HG03108 (cell line): ENCODE results near the gene NRARP.
"Not testable (repeated sequence)": the region's sequence is repeated elsewhere in the genome, so short reads cannot be mapped to it uniquely, and the experiment has no call there.

Source experiments
- ATAC-seq: cut with Tn5 transposase; IDR thresholded peaks from one replicate; pipeline ENCODE4 v1.9.1; 2021; ENCODE audit warnings: moderate library complexity; ENCODE audit not compliant: unreplicated experiment

NRARP gene, protein sequence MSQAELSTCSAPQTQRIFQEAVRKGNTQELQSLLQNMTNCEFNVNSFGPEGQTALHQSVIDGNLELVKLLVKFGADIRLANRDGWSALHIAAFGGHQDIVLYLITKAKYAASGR

DNA sequence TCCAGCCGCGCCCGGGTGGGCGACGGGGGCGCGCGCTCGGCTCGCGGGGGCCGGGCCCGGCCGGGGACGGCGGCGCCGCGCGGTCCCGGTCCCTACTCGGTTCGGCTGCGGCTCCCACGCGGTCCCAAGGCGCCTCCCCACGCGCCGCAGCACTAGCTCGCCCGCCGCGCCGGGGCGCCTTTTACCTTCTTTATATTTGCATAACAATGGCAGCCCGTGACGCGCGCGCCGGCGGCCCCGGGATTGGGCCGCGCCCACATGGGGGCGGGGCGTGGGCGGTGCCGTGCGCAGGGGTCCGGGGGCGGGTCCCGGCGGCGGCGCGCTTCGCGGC is at the start of gene NRARP:
Gene NRARP, minus strand, starts transcription at position 154 of the 331 bp plus-strand sequence. CDS start 343 bp downstream, outside the sequence.
- ATAC-seq, result peak; percentile 65

DNA sequence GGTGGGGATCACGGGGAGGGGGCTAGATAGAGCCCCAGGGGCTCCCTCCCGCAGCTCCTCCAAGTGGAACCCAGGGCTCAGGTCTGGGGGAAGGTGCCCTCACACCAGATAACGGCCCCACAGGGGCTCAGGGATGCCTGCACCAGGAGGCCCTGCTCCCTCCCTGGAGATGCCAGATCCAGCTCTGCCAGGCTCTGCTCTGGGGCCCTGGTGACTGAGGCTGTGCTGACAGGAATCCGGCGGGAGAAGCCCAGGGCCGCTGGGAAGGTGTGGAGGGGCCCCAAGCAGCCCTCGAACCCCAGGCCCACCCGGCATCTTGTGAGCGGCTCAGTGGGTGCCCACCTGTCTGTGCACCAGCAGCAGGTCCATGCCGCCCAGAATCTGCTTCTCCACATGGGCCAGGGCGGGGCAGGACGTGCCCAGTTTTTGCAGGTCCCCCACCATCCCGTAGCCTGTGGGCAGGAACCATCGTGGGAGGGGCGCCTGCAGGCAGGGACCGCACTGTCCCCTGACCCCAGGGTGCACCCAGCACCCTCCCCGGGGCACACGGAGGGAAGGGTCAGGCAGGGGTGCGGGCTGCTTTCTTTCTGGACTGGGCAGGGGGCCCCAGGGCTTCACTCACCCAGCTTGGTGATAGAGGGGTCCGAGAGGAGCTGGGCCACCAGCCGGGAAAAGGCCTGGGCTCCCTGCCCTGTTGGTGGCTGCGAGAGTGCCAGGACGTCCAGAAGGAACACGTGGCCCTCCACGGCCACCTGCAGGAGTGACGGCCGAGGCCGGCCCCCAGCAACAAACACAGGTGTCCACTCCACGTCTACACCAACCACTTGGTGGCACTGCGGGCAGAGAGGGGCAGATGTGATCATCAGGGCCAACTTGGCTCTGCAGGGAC is 48.9 kb upstream of the NRARP start:
- no peak for ATAC-seq

DNA sequence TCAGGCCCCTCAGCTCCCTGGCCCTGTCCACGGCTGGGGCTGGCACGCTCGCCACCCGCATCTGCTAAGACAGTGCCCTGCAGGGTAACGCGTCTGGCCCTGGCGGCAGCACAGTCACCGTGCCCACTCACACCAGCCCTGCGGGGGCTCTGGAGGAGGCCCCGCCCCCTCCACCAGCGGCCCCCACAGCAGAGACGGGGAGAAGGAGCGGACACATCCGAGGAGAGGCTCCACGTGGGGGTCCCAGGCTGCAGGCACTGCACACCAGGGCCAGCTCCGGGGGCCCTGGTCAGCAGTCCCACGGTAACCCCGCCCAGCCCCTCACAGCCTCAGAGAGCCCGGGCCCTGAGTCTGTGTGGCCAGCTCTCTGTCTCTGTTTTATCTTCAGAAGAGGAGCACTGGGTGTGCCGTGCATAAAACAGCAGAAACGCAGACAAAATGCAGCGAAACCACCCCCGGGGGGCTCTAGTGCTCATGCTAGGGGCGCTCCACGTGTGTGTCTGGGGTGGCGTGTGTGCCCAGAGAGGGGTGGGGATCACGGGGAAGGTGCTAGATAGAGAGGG is 47.5 kb upstream of the NRARP start:
- ATAC-seq, result no peak

DNA sequence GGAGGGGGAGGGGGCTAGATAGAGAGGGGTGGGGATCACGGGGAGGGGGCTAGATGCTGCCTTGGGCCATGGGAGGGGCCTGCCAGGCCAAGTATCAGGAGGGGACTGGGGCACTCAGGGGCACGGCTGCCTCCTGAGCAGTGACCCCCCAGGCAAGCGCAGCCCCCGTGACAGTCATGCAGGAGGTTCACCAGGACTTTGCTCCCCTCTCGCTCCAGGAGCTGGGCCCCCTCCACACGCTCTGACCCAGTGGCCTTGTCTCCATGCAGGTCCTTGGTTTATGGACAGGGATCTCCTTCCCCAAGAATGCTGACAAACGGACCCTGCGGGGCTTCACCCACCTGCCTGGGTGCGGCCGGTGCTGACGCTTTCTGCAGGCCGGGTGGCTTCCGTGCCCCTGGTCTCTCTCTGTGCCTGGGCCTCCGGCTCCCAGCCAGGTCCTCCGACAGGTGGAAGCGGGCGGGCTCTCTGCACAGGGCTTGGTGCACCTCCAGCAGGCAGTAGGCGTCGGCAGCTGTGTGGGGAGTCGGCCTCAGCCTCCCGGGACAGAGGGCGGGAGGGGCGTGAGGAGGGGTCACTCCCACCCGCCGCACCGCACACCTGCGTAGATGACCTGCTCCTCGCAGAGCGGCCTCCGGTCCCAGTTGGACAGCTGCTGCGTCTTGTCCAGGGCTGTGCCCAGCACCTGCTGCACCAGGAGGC is 46.8 kb upstream of the NRARP start:
- no peak for ATAC-seq

DNA sequence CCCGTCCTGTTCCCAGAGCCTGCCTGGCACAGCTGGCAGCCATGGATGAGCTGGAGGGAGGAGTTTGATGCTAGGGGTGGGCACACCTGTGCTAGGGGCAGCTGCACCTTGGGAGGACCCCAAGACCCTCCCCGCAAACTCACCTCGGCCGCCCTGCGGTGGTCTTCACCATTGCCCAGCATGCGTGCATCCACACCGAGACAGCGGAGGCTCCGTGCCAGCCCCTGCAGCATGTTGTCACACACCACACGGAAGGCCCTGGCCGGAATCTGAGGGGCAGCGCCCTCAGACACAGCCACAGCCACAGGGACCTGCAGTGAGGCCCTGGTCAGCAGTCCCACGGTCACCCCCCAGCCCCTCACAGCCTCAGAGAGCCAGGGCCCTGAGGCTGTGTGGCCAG is 45.9 kb upstream of the NRARP start:
- no peak for ATAC-seq

DNA sequence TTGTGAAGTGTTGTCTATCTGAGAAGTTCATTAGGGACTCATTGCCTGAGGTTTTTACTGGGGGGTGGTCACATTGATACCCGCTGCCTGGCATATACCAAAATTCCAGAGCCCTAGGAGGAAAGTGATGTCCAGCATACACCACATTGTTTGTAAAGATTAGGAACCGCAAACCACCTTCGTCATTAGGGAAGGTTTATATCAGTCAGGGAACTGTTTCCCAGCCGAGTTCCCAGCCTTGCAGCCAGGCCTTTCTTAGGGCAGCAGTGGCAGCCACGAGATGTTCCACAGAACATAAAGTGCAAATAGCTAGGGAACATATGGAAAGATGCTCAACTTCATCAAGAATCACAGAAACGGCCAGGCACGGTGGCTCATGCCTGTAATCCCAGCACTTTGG is 40.4 kb upstream of the NRARP start:
- ATAC-seq, result no peak

DNA sequence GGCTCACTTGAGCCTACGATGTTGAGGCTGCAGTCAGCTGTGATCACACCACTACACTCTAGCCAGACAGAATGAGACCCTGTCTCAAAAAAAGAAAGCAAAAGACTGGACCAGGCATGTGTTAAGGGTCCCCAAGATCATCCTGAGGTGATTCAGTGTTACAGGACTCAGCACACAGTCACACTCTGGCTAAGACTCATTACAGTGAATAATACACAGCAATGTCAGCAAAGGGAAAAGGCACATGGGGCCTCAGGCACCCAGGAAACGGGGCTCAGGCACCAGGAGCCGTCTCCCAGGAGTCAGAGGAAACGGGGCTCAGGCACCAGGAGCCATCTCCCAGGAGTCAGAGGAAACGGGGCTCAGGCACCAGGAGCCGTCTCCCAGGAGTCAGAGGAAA is 39.2 kb upstream of the NRARP start:
- no peak for ATAC-seq

DNA sequence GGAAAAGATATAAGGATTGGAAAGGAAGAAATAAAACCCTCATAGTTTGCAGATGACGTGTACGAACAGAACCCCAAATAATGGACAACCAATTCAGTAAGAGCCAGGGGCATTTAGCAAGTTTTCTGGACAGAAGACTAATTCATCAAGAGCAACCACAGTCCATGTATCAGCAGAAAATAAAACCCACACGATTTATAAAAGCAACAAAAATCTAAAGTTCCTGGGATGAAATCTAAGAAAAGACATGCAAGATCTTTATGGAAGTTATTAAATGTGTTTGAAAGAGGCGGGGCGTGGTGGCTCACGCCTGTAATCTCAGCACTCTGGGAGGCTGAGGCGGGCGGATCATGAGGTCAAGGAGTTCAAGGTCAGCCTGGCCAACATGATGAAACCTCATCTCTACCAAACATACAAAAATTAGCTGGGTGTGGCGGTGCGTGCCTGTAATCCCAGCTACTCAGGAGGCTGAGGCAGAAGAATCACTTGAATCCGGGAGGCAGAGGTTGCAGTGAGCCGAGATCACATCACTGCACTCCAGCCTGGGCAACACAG is 37.9 kb upstream of the NRARP start:
- not testable (repeated sequence) for ATAC-seq

DNA sequence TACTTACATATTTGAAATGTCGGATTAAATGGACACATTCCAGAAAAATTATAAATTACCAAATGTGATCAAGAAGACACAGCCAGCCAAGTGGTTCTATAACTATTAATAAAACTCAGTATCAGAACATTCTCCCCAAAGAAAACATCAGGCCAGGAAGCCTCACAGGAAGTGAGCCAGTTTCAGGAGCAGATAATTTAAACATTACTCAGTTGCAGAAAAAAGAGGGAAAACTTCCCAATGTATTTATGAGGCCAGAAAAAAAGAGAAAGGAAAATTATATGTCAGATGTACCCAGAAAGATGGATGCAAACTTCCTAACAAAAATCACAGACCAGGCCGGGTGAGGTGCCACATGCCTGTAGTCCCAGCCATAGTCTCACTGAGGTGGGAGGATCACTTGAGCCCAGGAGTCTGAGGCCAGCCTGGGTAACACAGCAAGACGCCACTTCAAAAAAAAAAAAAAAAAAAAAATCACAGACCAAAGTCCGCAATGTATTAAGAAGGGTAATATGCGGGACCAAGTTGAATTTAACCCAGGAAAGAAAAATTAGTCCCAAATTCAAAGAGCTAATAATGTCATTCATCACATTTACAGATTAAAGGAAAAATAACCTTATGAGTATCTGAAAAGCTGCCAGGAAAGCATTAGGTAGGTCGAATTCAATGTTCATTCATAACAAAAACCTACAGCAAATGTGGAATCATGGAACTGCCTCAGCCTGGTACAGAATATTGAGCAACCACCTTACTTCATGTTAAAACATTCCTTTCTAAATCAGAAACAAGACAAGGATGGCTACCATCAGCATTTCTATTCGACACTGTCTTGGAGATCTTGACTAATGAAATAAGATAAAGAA is 37.2 kb upstream of the NRARP start:
- no peak for ATAC-seq

DNA sequence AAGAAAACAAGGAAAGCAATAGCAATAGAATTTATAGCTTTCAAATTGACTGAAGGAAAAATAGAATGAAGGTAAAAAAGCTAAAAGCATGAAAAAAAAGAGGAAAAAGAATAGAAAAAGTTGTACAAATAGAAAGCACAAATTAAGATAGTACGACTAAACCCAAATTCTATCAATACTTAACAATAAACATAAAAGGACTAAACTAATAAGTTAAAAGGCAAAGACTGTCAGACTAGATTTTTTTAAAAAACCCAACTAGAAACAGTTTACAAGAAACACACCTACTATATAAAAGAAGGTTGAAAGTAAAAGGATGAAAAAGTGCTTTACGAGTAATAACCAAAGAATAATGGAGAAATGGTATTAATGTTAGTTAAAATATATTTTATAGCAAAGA is 34.7 kb upstream of the NRARP start:
- no peak for ATAC-seq

DNA sequence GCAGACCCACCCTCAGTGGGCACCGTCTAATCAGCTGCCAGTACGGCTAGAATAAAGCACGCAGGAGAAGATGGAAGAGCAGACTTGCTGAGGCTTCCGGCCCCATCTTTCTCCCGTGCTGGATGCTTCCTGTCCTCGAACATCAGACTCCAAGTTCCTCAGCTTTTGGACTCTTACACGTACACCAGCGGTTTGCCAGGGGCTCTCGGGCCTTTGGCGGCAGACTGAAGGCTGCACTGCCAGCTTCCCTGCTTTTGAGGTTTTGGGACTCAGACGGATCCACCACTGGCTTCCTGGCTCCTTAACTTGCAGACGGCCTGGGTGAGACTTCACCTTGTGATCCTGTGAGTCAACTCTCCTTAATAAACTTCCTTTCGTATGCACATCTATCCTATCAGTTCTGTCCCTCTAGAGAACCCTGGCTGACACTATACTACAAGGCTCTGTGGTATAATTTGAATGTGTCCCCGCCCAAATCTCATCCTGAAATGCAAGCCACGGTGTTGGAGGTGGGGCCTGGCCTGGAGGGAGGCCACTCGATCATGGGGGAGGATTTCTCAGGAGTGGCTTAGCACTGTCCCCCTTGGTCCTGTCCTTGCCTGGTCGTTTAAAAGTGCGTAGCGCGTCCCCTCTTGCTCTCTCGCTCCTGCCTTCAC is 31.1 kb upstream of the NRARP start:
- no peak for ATAC-seq

DNA sequence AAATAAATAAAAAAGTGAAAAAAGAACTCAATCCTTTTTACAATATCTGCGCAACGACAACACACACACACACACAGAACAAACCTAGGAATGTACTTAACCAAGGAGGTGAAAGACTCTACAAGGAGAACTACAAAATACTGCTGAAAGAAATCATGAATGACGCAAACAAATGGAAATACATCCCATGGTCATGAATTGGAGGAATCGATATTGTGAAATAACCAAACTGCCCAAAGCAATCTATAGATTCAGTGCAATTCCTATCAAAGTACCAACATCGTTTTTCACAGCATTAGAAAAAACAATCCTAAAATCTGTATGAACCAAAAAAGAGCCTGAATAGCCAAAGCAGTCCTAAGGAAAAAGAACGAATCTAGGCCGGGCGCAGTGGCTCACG is 29.9 kb upstream of the NRARP start:
- no peak for ATAC-seq

DNA sequence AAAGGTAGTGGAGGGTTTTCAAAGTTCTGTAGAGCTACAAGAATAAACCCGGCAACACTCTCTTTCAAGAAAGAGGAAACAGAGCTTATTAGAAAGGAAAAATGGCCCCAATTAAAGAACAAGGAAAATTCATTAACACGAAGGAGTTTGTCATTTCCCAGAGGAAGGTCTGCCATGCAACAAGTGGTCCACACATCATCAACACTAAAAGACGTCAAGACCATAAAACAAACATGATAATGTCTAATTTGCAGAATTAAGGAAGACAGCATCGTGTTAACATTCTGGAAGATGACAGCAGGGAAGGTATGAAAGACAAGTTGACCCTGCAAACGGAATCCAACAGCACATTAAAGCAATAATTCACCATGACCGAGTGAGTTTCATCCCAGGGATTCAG is 28.6 kb upstream of the NRARP start:
- ATAC-seq, result no peak

DNA sequence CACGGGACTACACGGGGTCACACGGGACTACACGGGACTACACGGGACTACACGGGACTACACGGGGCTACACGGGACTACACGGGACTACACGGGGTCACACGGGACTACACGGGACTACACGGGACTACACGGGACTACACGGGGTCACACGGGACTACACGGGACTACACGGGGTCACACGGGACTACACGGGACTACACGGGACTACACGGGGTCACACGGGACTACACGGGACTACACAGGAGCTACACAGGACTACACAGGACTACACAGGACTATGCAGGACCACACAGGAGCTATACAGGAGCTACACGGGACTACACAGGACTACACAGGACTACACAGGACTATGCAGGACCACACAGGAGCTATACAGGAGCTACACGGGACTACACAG is 27.5 kb upstream of the NRARP start:
- ATAC-seq, result not testable (repeated sequence)

DNA sequence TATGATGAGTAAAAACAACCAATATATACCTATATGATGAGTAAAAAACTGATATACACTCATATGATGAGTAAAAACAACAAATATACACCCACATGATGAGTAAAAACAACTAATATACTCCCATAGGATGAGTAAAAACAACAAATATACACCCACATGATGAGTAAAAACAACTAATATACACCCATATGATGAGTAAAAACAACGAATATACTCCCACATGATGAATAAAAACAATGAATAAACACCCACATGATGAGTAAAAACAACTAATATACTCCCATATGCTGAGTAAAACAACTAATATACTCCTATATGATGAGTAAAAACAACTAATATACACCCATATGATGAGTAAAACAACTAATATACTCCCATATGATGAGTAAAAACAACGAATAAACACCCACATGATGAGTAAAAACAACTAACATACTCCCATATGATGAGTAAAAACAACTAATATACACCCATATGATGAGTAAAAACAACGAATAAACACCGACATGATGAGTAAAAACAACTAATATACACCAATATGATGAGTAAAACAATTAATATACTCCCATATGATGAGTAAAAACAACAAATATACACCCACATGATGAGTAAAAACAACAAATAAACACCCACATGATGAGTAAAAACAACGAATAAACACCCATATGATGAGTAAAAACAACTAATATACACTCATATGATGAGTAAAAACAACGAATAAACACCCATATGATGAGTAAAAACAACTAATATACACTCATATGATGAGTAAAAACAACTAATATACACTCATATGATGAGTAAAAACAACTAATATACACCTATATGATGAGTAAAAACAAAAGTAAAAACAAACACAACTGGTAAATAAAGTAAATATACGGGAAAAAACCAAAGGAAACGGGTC is 25.8 kb upstream of the NRARP start:
- not testable (repeated sequence) for ATAC-seq

DNA sequence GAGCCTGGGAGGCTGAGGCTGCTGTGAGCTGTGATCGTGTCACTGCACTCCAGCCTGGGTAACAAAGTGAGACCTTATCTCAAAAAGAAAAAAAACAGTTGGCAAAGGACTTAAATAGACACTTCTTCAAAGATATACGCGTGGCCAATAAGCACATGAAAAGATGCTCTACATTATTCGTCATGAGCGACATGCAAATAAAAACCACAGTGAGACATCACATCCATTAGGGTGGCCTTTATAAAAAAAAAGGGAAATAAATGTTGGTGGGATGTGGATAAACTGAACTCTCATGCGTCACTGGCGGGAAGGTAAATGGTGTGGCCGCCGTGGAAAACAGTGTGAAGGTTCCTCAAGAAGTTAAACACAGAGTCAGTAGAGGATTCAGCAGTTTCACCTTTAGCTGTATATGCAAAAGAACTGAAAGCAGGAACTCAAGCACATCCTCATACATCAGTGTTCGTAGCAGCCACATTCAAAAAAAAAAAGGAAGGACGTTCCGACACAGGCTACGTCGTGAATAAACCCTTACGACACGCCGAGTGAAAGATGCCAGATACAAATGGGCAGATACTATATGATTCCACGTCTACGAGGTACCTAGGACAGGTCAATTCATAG is 24.5 kb upstream of the NRARP start:
- no peak for ATAC-seq

DNA sequence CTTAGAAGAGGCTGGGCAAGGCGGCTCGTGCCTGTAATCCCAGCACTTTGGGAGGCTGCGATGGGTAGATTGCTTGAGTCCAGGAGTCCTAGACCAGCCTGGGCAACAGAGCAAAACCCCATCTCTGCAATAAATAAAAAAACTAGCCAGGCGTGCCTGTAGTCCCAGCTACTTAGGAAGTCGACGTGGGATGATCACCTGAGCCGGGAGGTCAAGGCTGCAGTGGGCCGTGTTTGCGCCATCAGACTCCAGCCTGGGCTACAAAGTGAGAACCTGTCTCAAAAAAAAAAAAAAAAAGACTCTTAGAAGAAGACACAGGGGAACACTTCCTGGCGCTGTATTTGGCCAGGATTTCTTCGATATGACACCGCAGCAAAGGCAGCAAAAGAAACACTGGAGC is 23.7 kb upstream of the NRARP start:
- ATAC-seq, result no peak

DNA sequence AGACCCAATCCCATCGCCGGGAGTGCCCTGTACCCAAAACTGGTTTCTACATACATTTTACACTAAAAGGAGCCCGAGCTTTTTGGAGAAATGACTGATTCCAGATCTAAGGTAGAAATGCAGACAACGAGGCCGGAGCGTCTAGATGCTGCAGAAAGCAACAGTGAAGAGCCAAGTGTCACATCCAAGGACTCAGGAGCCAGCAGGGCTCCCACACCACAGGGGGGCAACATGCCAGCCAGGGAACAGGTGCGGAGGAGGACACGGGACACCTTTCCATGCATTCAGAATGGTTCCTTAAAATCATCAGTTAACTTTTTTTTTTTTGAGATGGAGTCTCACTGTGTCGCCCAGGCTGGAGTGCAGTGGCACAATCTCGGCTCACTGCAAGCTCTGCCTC is 23.1 kb upstream of the NRARP start:
- no peak for ATAC-seq
